ENCODE measurements around the gene DDR1.
"Not testable (repeated sequence)": the region's sequence is repeated elsewhere in the genome, so short reads cannot be mapped to it uniquely, and the experiment has no call there.

Gene DDR1

DNA sequence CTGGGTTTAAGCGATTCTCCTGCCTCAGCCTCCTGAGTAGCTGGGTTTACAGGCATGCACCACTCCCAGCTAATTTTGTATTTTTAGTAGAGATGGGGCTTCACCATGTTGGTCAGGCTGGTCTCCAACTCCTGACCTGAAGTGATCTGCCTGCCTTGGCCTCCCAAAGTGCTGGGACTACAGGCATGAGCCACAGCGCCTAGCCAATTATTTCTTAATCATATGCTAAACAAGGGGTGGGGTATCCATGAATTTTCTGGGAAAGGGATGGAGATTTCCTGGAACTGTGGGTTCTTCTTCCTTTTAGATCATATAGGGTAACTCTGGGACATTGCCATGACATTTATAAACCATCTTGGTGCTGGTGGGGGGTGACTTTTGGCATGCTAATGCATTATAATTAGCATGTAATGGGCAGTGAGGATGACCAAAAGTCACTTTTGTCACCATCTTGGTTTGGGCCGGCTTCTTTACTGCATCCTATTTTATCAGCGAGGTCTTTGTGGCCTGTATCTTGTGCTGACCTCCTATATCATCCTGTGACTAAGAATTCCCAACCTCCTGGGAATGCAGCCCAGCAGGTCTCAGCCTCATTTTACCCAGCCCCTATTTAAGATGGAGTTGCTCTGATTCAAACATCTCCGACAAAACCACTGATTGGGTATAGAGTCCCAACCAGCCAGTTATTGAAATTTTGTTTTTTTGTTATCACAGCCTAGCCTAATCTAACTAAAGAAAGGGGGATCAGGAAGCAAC, 29.9 kb upstream of the DDR1 start:
- no peak for DNase-seq (ENCODE audit: low read depth in 3 of 3, low spot score in 1 of 3)

DNA sequence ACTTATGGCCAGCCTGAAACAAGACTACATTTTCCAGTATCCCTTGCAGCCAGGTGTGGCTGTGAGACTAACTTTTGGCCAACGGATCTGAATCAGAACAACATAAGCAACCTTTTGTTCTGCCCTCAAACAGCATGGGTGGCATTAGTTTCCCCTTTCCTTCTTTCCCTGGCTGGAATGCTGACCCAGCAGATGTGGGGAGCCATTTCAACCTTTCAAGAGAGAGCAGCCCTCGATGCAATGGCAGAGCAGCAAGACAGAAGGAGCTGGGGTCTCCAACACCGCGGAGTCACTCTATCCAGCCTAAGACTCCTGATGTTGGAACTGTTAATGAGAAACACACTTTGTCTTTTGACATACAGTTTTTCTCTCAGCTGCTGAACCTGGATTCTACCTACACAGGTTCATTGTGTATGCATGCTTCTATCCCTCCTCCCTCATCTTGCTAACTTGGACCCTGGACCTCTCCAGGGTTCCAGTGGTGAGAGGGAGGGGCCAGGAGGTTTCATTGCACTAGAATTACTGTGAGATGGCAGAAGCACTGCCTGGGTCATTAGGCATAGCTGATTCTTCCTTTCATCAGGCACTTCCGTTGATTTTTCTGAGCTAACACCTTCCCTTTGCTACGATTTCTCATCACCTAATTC, 28.8 kb upstream of the DDR1 start:
- DNase-seq (ENCODE audit: low read depth in 3 of 3, low spot score in 1 of 3), result no peak

DNA sequence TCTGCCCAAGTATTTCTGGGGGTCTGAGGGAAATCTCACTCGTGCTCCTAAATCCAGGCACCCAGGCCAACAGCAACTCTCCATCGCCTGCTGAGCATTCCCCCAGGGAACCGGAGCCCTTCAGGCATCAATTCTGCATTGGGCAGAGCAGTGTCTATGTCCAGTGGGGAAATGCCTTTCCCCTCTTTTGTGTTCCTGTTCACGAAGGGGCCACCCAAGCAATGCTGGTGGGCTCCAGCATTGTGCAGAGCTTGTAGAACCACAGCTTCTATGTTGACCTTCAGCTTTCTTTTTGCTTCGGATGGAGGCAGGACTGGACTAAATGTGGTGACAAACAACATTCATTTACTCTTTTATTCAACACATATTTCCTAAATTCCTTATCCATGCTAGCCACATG, 27.2 kb upstream of the DDR1 start:
- DNase-seq (ENCODE audit: low read depth in 3 of 3, low spot score in 1 of 3), result no peak

- no peak for DNase-seq (ENCODE audit: low read depth in 3 of 3, low spot score in 1 of 3)
Observed at GRCh38 chr6:30857549-30857948, 26.8 kb upstream of the DDR1 start.

- not testable (repeated sequence) for DNase-seq (ENCODE audit: low read depth in 3 of 3, low spot score in 1 of 3)
Observed at GRCh38 chr6:30859726-30860125, 24.6 kb upstream of the DDR1 start.

- no peak for DNase-seq (ENCODE audit: low read depth in 3 of 3, low spot score in 1 of 3)
Observed at GRCh38 chr6:30861257-30862048, 22.9 kb upstream of the DDR1 start.

GRCh38 chr6:30862156-30862875, 22.0 kb upstream of the DDR1 start:
- DNase-seq (ENCODE audit: low read depth in 3 of 3, low spot score in 1 of 3), result no peak

DNA sequence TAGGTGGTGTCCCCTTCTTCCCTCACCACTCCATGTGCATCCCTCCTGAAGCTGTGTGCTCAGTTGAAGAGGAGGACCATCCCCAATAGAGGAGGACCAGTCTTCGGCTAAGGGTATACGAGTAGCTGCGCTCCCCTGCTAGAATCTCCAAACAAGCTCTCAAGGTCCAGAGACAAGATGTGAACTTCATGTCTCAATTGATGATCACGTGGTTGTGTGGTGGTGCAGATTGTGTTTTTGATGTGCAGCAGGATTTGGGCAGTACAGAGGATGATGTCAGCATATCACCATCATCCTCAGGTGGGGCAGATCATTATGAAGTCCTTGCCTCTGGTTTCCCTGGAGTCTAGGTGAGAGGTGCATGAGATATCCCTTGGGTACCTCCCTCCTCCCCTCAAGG, 20.0 kb upstream of the DDR1 start:
- DNase-seq (ENCODE audit: low read depth in 3 of 3, low spot score in 1 of 3), result no peak

DNA sequence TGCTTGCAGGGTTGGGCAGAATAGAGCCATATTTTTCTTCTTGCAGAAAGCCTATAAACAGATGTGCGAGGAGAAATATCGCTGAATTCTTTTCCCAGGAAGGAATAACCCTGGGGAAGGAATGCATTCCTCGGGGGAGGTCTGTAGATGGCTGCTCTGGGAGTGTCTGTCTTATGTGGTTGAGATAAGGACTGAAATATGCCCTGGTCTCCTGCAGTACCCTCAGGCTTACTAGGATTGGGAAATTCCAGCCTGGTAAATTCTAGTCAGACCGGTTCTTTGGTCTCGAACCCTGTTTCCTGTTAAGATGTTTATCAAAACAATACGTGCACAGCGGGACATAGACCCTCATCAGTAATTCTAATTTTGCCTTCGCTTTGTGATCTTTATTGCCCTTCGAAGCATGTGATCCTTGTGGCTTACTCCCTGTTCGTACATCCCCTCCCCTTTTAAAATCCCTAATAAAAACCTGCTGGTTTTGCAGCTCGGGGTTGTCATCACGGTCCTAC, 15.0 kb upstream of the DDR1 start:
- not testable (repeated sequence) for DNase-seq (ENCODE audit: low read depth in 3 of 3, low spot score in 1 of 3)

DNA sequence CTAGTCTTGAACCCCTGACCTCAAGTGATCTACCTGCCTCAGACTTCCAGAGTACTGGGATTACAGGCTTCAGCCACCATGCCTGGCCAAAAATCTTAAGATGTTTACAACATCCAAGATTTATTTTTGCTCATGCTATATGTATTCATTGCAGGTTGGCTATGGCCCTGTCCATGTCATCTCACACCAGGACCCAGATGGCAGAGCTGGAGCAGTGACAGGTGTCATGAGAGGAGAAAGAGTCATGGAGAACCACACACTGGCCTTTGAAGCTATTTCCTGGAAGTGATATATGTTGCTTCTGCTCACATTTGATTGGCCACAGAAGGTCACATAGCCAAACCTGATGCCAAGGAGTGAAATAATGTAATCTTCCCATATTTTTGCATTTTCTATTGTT, 13.8 kb upstream of the DDR1 start:
- no peak for DNase-seq (ENCODE audit: low read depth in 3 of 3, low spot score in 1 of 3)

- no peak for DNase-seq (ENCODE audit: low read depth in 3 of 3, low spot score in 1 of 3)
Observed at GRCh38 chr6:30871592-30872183, 12.6 kb upstream of the DDR1 start.

DNA sequence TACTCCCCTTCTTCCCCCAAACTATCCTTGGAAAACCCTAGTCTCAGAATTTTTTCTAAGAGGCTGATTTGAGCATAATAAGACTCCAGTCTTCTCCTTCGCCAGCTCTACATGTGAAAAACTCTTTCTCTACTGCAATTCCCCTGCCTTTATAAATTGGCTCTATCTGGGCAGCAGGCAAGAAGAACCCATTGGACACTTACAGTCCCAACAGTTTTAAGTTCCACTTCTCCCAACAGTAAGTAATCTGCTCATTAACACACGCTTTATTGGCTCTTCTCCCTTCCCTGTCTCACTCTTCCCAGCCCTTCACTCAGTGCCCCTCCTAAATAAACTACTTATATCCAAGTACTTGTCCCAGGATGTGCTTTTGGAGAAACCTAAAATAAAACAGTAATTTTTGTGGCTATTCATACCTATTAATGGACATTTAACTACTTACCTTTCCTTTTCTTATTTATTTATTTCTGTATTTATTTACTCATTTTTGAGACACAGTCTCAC, 11.1 kb upstream of the DDR1 start:
- DNase-seq (ENCODE audit: low read depth in 3 of 3, low spot score in 1 of 3), result no peak

- DNase-seq (ENCODE audit: low read depth in 3 of 3, low spot score in 1 of 3), result not testable (repeated sequence)
Observed at GRCh38 chr6:30873795-30874194, 10.5 kb upstream of the DDR1 start.

DNA sequence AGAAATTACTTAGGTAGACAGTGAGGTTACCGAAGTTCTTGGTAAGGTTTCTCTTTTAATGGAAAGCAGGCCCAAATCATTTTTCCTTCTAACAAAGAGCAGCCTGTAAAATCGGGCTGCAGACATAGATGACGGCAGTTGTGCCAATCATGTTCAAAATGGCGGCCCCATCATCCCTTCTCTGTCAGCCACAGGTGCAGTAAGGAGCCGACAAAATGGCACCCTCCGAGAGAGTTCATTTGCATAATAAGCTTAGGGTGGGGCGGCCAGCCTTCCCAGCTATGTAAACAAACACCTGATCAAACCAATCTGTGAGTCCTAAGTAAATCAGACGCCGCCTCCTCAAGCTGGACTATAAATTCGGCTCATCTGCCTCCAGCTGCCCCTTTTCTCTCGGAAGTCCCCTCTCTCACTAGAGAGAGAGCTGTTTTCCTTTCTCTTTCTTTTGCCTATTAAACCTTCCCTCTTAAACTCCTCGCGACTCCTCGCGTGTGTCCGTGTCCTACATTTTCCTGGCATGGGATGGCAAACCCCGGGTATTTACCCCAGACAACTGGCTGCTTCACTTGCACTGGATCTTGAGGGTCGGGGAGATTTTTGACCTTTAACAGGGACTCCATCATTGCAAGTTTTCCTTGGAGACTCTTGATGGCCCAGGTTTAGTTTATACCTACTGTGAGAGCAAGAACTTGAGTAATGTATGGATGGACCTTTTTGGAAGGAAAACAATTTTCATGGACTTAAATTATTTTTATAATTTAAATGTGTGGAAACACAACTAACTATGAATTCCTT, 8.9 kb upstream of the DDR1 start:
- no peak for DNase-seq (ENCODE audit: low read depth in 3 of 3, low spot score in 1 of 3)

DNA sequence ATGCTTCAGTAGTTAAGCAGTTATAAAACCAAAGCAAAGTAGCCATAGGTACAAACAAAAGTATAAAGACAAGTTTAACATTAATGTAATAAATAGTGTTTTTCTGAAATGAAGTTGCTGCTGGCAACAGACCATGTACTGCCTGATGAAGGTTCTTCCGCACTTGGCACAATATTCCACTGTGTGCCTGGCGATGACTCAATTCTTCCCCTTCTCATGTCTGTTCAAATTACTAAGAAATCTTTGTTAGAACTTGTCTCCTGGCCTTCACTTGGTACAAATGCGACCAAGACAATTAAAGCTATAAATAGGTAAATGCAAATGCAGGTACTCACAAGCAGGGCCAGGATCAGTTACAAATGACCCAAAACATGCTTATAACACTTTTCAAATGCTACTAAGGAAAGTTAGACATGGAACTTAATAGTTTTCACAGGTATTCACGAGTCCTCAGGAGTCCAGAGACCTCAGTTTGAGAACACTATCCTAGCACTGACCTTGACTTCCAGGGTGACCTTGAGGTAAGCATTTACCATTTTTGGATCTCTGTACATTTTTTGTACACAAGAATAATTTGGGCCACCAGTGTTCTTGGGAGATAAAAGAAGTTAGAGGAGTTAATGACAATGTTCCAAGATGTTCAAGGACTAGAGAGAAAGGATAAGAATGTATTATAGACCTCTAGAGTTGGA, 8.1 kb upstream of the DDR1 start:
- no peak for DNase-seq (ENCODE audit: low read depth in 3 of 3, low spot score in 1 of 3)

DNA sequence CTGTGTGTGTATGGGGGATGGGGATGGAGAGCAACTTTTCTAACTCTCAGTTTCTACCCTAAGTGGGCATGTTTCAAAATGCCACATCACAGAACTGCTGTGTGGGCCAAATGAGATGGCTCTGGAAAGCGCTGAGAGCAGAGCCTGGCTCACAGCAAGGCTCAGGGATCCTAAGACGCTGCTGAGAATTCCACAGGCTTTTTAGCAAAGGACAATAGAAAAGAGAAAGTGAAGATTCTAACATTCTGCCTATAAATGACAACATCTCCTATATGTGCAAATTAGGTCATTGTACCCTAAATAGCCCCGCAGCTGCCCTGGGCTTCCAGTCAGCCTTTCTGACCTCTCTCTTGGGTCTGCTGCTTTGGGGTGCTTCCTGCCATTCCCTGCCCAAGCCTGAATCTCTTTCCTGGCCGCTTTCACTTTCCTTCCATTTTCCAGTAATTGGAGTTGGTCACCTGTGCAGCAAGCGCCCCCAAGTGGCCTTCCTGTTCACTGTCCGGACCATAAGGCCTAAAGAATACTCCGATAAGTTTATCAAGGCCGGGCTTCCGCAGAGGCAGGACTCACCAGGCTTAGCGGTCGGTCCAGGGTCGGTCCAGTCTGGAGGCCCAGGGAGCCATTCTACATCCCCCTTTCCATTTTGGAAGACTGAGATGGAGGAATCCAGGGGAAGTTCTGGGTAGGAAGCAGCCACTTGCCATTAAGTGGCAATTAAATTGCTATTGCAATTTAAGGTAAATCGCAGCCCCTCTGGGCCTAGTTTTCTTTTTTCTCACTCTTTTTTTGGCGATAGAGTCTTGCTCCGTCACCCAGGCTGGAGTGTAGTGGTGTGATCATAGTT, 6.7 kb upstream of the DDR1 start:
- DNase-seq (ENCODE audit: low read depth in 3 of 3, low spot score in 1 of 3), result peak; percentile 35 to 54 (median 46)

GRCh38 chr6:30879684-30880427, 4.5 kb upstream of the DDR1 start:
- no peak for DNase-seq (ENCODE audit: low read depth in 3 of 3, low spot score in 1 of 3)

All from stimulated activated CD4-positive, alpha-beta T cell treated with anti-CD3 and anti-CD28 coated beads, TNF-alpha, amount 100 ng/mL, for 1 hour (primary cell).